Natural killer cell (primary cell): ENCODE measurements around the gene ARIH2. TPM values are rescaled to one million over a fixed set of nuclear protein-coding genes. Genes with fewer than 3 reads are reported as not detected.

ENCODE experiments used
- ATAC-seq, 3 donors: fragments of 150-1000 bp in 2 of 3; fragments of 200-7000 bp in 1 of 3; cut with Tn5 transposase; 1 replicate in 1 of 3; 2 replicates in 2 of 3; pipeline ENCODE4 v1.10.0; 2021; ENCODE audit warnings: mild to moderate bottlenecking in 2 of 3, moderate library complexity in 2 of 3
- DNase-seq, 2 donors: peaks; one replicate each; pipeline versions ENCODE4 v3.0.0 to v3.0.0-alpha.2; 2013 to 2021; ENCODE audit warnings: mixed read lengths in 1 of 2
- H3K27ac ChIP-seq: one replicate; pipeline ENCODE4 v1.5.1; 2013; ENCODE audit warnings: mild to moderate bottlenecking, low read length
- H3K27me3 ChIP-seq: one replicate; pipeline ENCODE4 v1.6.1; 2013; ENCODE audit warnings: low read length; ENCODE audit not compliant: control insufficient read depth, insufficient read depth
- H3K36me3 ChIP-seq: one replicate; pipeline ENCODE4 v1.6.1; 2013; ENCODE audit warnings: low read length; ENCODE audit not compliant: control insufficient read depth, insufficient read depth
- H3K4me1 ChIP-seq: one replicate; pipeline ENCODE4 v1.6.1; 2013; ENCODE audit warnings: low read length; ENCODE audit not compliant: control insufficient read depth, insufficient read depth
- H3K4me3 ChIP-seq: one replicate; pipeline ENCODE4 v1.5.1; 2013; ENCODE audit warnings: low read length
- H3K9me3 ChIP-seq: one replicate; pipeline ENCODE4 v1.6.1; 2013; ENCODE audit warnings: low read length; ENCODE audit not compliant: control insufficient read depth, insufficient read depth
- H3K27ac Mint-ChIP-seq, 2 donors: one replicate each; pipeline ENCODE4 v1.8.0; 2022; ENCODE audit warnings: mild to moderate bottlenecking in 2 of 2, mixed read lengths in 2 of 2, moderate library complexity in 1 of 2
- H3K27me3 Mint-ChIP-seq, 2 donors: one replicate each; pipeline ENCODE4 v1.8.0; 2022; ENCODE audit warnings: low read depth in 2 of 2, mixed read lengths in 2 of 2
- H3K36me3 Mint-ChIP-seq: one replicate; pipeline ENCODE4 v1.8.0; 2022; ENCODE audit warnings: mixed read lengths
- H3K4me1 Mint-ChIP-seq, 2 donors: one replicate each; pipeline ENCODE4 v1.8.0; 2022; ENCODE audit warnings: mixed read lengths in 2 of 2
- H3K4me3 Mint-ChIP-seq: one replicate; pipeline ENCODE4 v1.8.0; 2022; ENCODE audit warnings: mild to moderate bottlenecking, moderate library complexity, mixed read lengths
- H3K9me3 Mint-ChIP-seq, 2 donors: one replicate each; pipeline ENCODE4 v1.8.0; 2022; ENCODE audit warnings: mixed read lengths in 2 of 2
- WGBS: methylation state at CpG from one replicate; pipeline ENCODE4 v1.1.7; 2013; ENCODE audit warnings: missing lambda C conversion rate; ENCODE audit not compliant: insufficient coverage; 5-methylcytosine and 5-hydroxymethylcytosine counted together
- intact Hi-C: fragments of 100-400 bp; cut with micrococcal nuclease; formaldehyde crosslinking; loops from one replicate; pipeline ENCODE4 v1.14.2; 2022
- total RNA-seq, 4 donors: library from RNA; stranded (reverse); fragments of 120-200 nt in 1 of 4; gene quantifications; one replicate each; pipeline versions ENCODE4 v1.2.3 to v1.2.4, GENCODE V29; 2013 to 2022
- TF ChIP-seq, protein P1 (sequence below): fragments of 200-600 bp; IDR thresholded peaks from one replicate; pipeline ENCODE4 v1.8.0; 2022; ENCODE audit warnings: antibody characterized with exemption

Gene ARIH2
- total RNA-seq, 3 donors from 2014 or later (not counting 1 experiment from before 2014, with no cell fraction given) = 239 to 291 (median 243) TPM

DNA sequence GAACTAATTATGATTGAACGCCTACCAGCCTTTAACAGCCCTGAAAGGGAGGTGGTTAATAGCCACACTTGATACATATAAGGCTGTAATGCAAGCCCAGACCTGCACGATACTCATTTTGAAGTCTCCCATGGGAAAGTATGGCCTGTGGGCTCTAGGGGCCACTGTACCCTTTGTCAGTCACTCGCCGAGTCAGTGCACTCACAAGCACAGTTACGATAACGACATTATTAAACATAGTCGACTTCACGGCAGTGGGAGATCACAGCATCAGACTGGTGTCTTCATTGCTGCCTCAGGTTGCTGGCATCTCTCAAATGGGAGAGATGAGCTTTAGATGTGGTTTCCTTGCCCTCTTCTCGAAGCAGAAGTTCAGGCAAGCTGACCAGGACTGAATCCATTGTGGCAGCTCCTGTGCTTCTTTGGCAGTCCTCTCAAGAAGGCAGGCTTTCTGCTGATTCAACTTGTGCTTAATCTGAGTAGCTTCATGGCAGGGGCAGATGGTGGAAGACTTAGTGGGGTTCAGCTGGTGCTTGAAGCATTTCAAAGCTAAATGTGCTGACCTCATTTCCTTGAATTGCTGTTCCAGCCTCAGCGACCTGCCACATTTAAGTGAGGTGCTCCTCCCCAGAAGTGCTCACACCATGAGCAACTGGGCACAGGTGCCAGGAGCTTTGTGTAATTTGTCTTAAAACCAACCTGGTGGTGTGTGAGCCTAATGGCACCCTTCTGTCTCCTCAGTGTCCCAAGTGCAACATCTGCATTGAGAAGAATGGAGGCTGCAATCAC lies 55.6 kb downstream of the ARIH2 start:
- H3K27me3 Mint-ChIP-seq = no peaks in the 10 kb centered on the region
- H3K27me3 ChIP-seq = no peaks in the 10 kb centered on the region
- intact Hi-C loops = no loop called here
- peaks cover 85% of the 10 kb centered on the region for H3K36me3 ChIP-seq
- H3K27ac Mint-ChIP-seq = no peak overlapping the region
- TF ChIP-seq, protein P1, sequence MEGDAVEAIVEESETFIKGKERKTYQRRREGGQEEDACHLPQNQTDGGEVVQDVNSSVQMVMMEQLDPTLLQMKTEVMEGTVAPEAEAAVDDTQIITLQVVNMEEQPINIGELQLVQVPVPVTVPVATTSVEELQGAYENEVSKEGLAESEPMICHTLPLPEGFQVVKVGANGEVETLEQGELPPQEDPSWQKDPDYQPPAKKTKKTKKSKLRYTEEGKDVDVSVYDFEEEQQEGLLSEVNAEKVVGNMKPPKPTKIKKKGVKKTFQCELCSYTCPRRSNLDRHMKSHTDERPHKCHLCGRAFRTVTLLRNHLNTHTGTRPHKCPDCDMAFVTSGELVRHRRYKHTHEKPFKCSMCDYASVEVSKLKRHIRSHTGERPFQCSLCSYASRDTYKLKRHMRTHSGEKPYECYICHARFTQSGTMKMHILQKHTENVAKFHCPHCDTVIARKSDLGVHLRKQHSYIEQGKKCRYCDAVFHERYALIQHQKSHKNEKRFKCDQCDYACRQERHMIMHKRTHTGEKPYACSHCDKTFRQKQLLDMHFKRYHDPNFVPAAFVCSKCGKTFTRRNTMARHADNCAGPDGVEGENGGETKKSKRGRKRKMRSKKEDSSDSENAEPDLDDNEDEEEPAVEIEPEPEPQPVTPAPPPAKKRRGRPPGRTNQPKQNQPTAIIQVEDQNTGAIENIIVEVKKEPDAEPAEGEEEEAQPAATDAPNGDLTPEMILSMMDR = no peak
- H3K4me3 Mint-ChIP-seq = no peak overlapping the region
- H3K9me3 ChIP-seq = no peaks in the 10 kb centered on the region
- peaks cover 19% of the 10 kb centered on the region for H3K36me3 Mint-ChIP-seq
- H3K4me1 ChIP-seq = no peaks in the 10 kb centered on the region
- H3K4me3 ChIP-seq = no peak overlapping the region
- DNase-seq (no peak), ATAC-seq (no peak)
- H3K27ac ChIP-seq = no peak overlapping the region
- no peaks in the 10 kb centered on the region for H3K9me3 Mint-ChIP-seq
- WGBS = 80% methylated on average over 10 of the region's 10 CpGs
- no peaks in the 10 kb centered on the region for H3K4me1 Mint-ChIP-seq

DNA sequence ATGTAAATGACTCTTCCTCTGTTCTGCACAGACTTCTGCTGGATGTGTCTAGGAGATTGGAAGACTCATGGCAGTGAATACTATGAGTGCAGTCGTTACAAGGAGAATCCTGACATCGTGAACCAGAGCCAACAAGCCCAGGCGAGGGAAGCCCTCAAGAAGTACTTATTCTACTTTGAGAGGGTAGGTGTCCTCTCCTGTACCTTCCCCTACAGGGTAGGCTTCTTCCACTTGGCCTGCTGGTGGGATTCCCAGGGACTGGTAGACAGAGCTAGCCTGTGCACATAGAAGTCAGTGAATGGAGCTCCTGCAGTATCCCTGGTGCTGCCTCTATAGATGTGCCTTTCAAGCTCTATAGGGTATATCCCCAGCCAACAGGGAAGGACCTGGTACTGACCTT lies 60.8 kb downstream of the ARIH2 start:
- no peaks in the 10 kb centered on the region for H3K9me3 Mint-ChIP-seq
- no peak overlapping the region for H3K27ac Mint-ChIP-seq
- no peak for DNase-seq
- no peak overlapping the region for H3K4me3 Mint-ChIP-seq
- intact Hi-C loops = no loop called here
- 100% methylated on average over 3 of the region's 3 CpGs for WGBS
- Histone ChIP-seq H3K27ac (no peak overlapping the region), H3K9me3 (no peaks in the 10 kb centered on the region), H3K4me1 (no peaks in the 10 kb centered on the region), H3K27me3 (no peaks in the 10 kb centered on the region), H3K36me3 (peaks cover 78% of the 10 kb centered on the region), H3K4me3 (no peak overlapping the region)
- TF ChIP-seq, protein P1 = no peak
- H3K27me3 Mint-ChIP-seq = no peaks in the 10 kb centered on the region
- no peak for ATAC-seq
- no peaks in the 10 kb centered on the region for H3K4me1 Mint-ChIP-seq
- H3K36me3 Mint-ChIP-seq = peaks cover 8% of the 10 kb centered on the region

DNA sequence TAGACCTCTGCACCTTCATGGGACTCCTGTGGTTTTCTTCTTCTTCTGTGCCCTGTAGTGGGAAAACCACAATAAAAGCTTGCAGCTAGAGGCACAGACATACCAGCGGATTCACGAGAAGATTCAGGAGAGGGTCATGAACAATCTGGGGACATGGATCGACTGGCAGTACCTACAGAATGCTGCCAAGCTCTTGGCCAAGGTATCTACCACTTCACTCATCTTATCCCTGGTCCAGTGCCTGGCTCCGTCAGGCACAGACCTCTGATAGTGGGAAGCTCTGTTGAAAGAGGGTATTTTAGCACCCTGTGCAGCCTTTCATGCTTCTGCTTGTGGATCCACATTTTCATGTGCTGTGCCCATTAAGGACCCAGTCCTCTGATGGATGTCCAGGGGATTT lies 61.7 kb downstream of the ARIH2 start:
- Histone ChIP-seq H3K27me3 (no peaks in the 10 kb centered on the region), H3K27ac (no peak overlapping the region), H3K36me3 (peaks cover 73% of the 10 kb centered on the region), H3K4me1 (no peaks in the 10 kb centered on the region), H3K9me3 (no peaks in the 10 kb centered on the region), H3K4me3 (no peak overlapping the region)
- intact Hi-C loops = no loop called here
- Mint-ChIP-seq H3K9me3 (no peaks in the 10 kb centered on the region), H3K4me3 (no peak overlapping the region), H3K36me3 (peaks cover 8% of the 10 kb centered on the region), H3K27ac (no peak overlapping the region), H3K4me1 (no peaks in the 10 kb centered on the region), H3K27me3 (no peaks in the 10 kb centered on the region)
- WGBS = 86% methylated on average over 4 of the region's 4 CpGs
- TF ChIP-seq, protein P1 = no peak
- ATAC-seq (no peak), DNase-seq (no peak)

DNA sequence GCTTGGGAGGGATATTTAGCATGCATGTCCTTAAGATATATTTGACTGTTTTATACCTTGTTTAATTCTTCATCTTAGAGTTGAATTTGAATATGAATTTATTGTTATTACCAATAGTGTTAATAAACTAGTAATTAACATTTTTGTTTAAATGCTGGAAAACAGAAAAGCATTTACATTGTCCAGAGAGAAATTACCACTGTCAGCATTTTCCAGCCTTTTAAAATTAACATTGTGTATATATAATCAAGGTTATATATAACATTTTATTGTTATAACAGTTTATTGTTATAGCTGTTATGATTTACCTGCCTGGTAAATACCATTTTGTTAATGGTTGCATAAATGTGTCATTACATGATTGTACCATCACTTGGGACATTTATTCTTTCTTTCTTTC lies 63.4 kb downstream of the ARIH2 start:
- Mint-ChIP-seq H3K9me3 (no peaks in the 10 kb centered on the region), H3K4me3 (no peak overlapping the region), H3K27ac (peak overlapping the region in 1 of 2 donors; percentile 41), H3K27me3 (no peaks in the 10 kb centered on the region), H3K4me1 (peaks cover 0 to 5% of the 10 kb centered on the region in 2 donors), H3K36me3 (peaks cover 8% of the 10 kb centered on the region)
- intact Hi-C loops = no loop called here
- no peaks in the 10 kb centered on the region for H3K4me1 ChIP-seq
- peaks cover 60% of the 10 kb centered on the region for H3K36me3 ChIP-seq
- no peaks in the 10 kb centered on the region for H3K27me3 ChIP-seq
- H3K9me3 ChIP-seq = no peaks in the 10 kb centered on the region
- DNase-seq (no peak), ATAC-seq (no peak)
- TF ChIP-seq, protein P1 = no peak
- H3K27ac ChIP-seq = no peak overlapping the region
- no peak overlapping the region for H3K4me3 ChIP-seq
